B cell (primary cell): Measurements from ENCODE around the gene TCP1. TPM values are rescaled to one million over a fixed set of nuclear protein-coding genes. Genes with fewer than 3 reads are reported as not detected.
A peak's percentile ranks its signal among the peaks of the same experiment; 100 is the strongest.
"Not testable (repeated sequence)": the region's sequence is repeated elsewhere in the genome, so short reads cannot be mapped to it uniquely, and the experiment has no call there.

Experiments used
- ATAC-seq: fragments of 200-7000 bp; cut with Tn5 transposase; one replicate; pipeline ENCODE4 v1.10.0; 2021; ENCODE audit warnings: low read depth, mild to moderate bottlenecking, moderate number of reproducible peaks, moderate library complexity
- CTCF ChIA-PET: fragments of 350-600 bp; sonication (Branson Sonifier 250); formaldehyde crosslinking; loops from one replicate; lab custom pipeline; 2021; ENCODE audit warnings: antibody characterized with exemption, inconsistent platforms; lab: Charles Lee
- POLR2A ChIA-PET: fragments of 350-600 bp; sonication (Branson Sonifier 250); formaldehyde crosslinking; loops from one replicate; lab custom pipeline; 2021; ENCODE audit warnings: antibody characterized with exemption; lab: Charles Lee
- DNase-seq: peaks from one replicate; pipeline ENCODE4 v3.0.0; 2013
- H2AFZ ChIP-seq: 2 replicates; pipeline ENCODE4 v1.6.1; 2012; ENCODE audit warnings: mild to moderate bottlenecking, low read depth, low read length; ENCODE audit not compliant: insufficient read depth, poor library complexity, severe bottlenecking
- H3K27ac ChIP-seq, 2 donors: 1 replicate in 1 of 2; 2 replicates in 1 of 2; pipeline ENCODE4 v1.5.1; 2012 to 2013; ENCODE audit warnings: low read length in 2 of 2, mild to moderate bottlenecking in 2 of 2, moderate library complexity in 1 of 2
- H3K27me3 ChIP-seq, 4 experiments: fragments of 200-600 bp in 1 of 4; sonication (generic) in 1 of 4; replicated peaks in 1 of 4; 1 replicate in 2 of 4; 2 replicates in 2 of 4; pipeline versions ENCODE4 v1.6.1 to v1.7.0; 2013 to 2016; ENCODE audit warnings: low read length in 3 of 4, mild to moderate bottlenecking in 2 of 4, mixed read lengths in 1 of 4, moderate library complexity in 1 of 4; ENCODE audit not compliant: insufficient read depth in 4 of 4, control insufficient read depth in 3 of 4; ENCODE audit errors: control extremely low read depth in 1 of 4
- H3K36me3 ChIP-seq, 2 experiments: replicated peaks in 1 of 2; 1 replicate in 1 of 2; 2 replicates in 1 of 2; pipeline versions ENCODE4 v1.6.1 to v1.7.1; 2013; ENCODE audit warnings: low read length in 1 of 2; ENCODE audit not compliant: insufficient read depth in 2 of 2, control insufficient read depth in 1 of 2; ENCODE audit errors: control extremely low read depth in 1 of 2, extremely low read depth in 1 of 2
- H3K4me1 ChIP-seq, 2 donors: fragments of 200-600 bp in 1 of 2; sonication (generic) in 1 of 2; 1 replicate in 1 of 2; 2 replicates in 1 of 2; pipeline versions ENCODE4 v1.5.1 to v1.6.1; 2013 to 2017; ENCODE audit warnings: low read length in 2 of 2; ENCODE audit not compliant: control insufficient read depth in 2 of 2, insufficient read depth in 2 of 2
- H3K4me2 ChIP-seq: replicated peaks from 2 replicates; pipeline ENCODE3; 2012; ENCODE audit warnings: mild to moderate bottlenecking, low read depth, low read length; ENCODE audit not compliant: poor library complexity, severe bottlenecking
- H3K4me3 ChIP-seq, 5 experiments: fragments of 200-600 bp in 1 of 5; sonication (generic) in 1 of 5; 1 replicate in 3 of 5; 2 replicates in 2 of 5; pipeline versions ENCODE4 v1.5.1 to v1.7.0; 2011 to 2016; ENCODE audit warnings: low read length in 4 of 5, mild to moderate bottlenecking in 4 of 5, low read depth in 2 of 5, control low read depth in 1 of 5, moderate library complexity in 1 of 5; ENCODE audit not compliant: insufficient read depth in 1 of 5; ENCODE audit errors: control extremely low read depth in 1 of 5, extremely low read depth in 1 of 5
- H3K79me2 ChIP-seq: fragments of 200-600 bp; sonication (generic); one replicate; pipeline ENCODE4 v1.6.0; 2016; ENCODE audit warnings: low read length; ENCODE audit not compliant: control insufficient read depth, insufficient read depth
- H3K9ac ChIP-seq: fragments of 200-600 bp; sonication (generic); 2 replicates; pipeline ENCODE4 v1.6.1; 2017; ENCODE audit warnings: mild to moderate bottlenecking, low read length, moderate library complexity
- H3K9me3 ChIP-seq, 3 donors: one replicate each; pipeline versions ENCODE4 v1.6.1 to v1.7.1; 2013; ENCODE audit warnings: low read length in 2 of 3; ENCODE audit not compliant: control insufficient read depth in 2 of 3, insufficient read depth in 1 of 3; ENCODE audit errors: control extremely low read depth in 1 of 3
- H4K20me1 ChIP-seq: 2 replicates; pipeline ENCODE4 v1.6.0; 2012; ENCODE audit warnings: mild to moderate bottlenecking, low read length; ENCODE audit not compliant: insufficient read depth, control insufficient read depth, poor library complexity, severe bottlenecking
- H3K27ac Mint-ChIP-seq: one replicate; pipeline ENCODE4 v1.8.0; 2021; ENCODE audit warnings: mixed read lengths
- H3K27me3 Mint-ChIP-seq: one replicate; pipeline ENCODE4 v1.8.0; 2021; ENCODE audit warnings: mixed read lengths
- H3K4me1 Mint-ChIP-seq: one replicate; pipeline ENCODE4 v1.8.0; 2021; ENCODE audit warnings: mixed read lengths
- H3K4me3 Mint-ChIP-seq: one replicate; pipeline ENCODE4 v1.8.0; 2021; ENCODE audit warnings: mixed read lengths
- H3K9me3 Mint-ChIP-seq: one replicate; pipeline ENCODE4 v1.8.0; 2022; ENCODE audit warnings: mixed read lengths; ENCODE audit not compliant: insufficient read depth
- CTCF ChIP-seq: fragments of 200-600 bp; IDR thresholded peaks from one replicate; pipeline ENCODE4 v1.8.0; 2022; ENCODE audit warnings: antibody characterized with exemption, mild to moderate bottlenecking
- EZH2 ChIP-seq: IDR thresholded peaks from 2 replicates; pipeline ENCODE4 v1.6.1; 2012; ENCODE audit warnings: borderline replicate concordance, low read depth, mild to moderate bottlenecking, moderate library complexity, low read length; ENCODE audit not compliant: insufficient read depth, poor library complexity, severe bottlenecking
- WGBS: methylation state at CpG from one replicate; pipeline ENCODE4 v1.1.5; 2013; ENCODE audit warnings: missing lambda C conversion rate; ENCODE audit not compliant: insufficient coverage; 5-methylcytosine and 5-hydroxymethylcytosine counted together
- intact Hi-C: fragments of 100-400 bp; cut with micrococcal nuclease; formaldehyde crosslinking; loops from one replicate; pipeline ENCODE4 v1.10.0; 2022
- polyA plus RNA-seq: library from polyadenylated mRNA; depleted of rRNA; stranded (reverse); fragments of >200 nt; gene quantifications from 2 replicates; pipeline ENCODE4 v1.2.3, GENCODE V29; 2012
- total RNA-seq, 2 donors: library from RNA; stranded (reverse); fragments of 120-200 nt in 1 of 2; gene quantifications; 1 replicate in 1 of 2; 2 replicates in 1 of 2; pipeline versions ENCODE4 v1.2.3 to v1.2.4, GENCODE V29; 2013 to 2022

TCP1 gene
- total and polyA plus RNA-seq, 2 donors (not counting 1 experiment from before 2014, with no cell fraction given), result 63.8 to 137 TPM

DNA sequence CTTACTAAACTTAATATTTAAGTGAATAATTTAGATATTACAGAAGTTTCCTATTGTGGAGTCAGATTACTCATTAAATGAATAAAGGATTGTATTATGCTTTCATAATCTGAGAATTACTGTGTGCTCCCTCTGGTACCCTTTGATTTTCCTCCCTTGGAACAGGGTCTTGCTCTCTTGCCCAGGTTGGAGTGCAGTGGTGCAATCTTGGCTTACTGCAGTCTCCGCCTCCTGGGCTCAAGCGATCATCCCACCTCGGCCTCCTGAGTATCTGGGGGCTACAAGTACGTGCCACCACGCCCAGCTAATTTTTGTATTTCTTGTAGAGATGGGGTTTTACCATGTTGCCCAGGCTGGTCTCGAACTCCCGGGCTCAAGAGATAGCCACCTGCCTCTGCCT, 52.5 kb downstream of the TCP1 start:
- Histone ChIP-seq H2AFZ (no peak overlapping the region), H4K20me1 (peaks cover 66% of the 10 kb centered on the region), H3K27me3 (no peaks in the 10 kb centered on the region), H3K36me3 (peaks cover under 1 to 35% of the 10 kb centered on the region in 2 experiments), H3K4me3 (no peak overlapping the region), H3K9ac (no peak overlapping the region), H3K79me2 (peaks cover 96% of the 10 kb centered on the region), H3K4me1 (peaks cover 7 to 8% of the 10 kb centered on the region in 2 donors), H3K4me2 (no peak overlapping the region), H3K27ac (no peak overlapping the region), H3K9me3 (no peaks in the 10 kb centered on the region)
- H3K4me3 Mint-ChIP-seq, result no peak overlapping the region
- DNase-seq (no peak), ATAC-seq (no peak)
- no peak overlapping the region for H3K27ac Mint-ChIP-seq
- intact Hi-C loops, result no loop called here
- no peak for TF ChIP-seq CTCF
- TF ChIP-seq EZH2, result no peak
- no peaks in the 10 kb centered on the region for H3K9me3 Mint-ChIP-seq
- WGBS, result 90% methylated on average over 2 of the region's 7 CpGs
- H3K4me1 Mint-ChIP-seq, result peaks cover 33% of the 10 kb centered on the region
- ChIA-PET POLR2A (no interaction called here), CTCF (interaction anchor here (0.9 to 2.4 kb wide), 2 partner anchors 27 to 45 kb away, joined by 3 to 9 read pairs; no protein-coding TSS in a partner anchor)
- H3K27me3 Mint-ChIP-seq, result no peaks in the 10 kb centered on the region

DNA sequence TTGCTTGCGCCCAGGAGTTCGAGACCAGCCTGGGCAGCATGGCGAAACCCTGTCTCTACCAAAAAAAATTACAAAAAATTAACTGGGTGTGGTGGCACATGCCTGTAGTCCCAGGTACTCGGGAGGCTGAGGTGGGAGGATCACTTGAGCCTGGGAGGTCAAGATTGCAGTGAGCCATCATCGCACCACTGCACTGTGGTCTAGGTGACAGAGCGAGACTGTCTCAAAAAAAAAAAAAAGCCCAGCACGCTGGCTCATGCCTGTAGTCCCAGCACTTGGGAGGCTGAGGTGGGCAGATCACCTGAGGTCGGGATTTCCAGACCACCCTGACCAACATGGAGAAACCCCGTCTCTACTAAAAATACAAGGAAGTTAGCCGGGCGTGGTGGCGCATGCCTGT, 56.0 kb downstream of the TCP1 start:
- H2AFZ ChIP-seq, POLR2A ChIA-PET, H3K9me3 ChIP-seq, H3K27me3 ChIP-seq, H3K9ac ChIP-seq, H3K4me2 ChIP-seq, intact Hi-C loops, H3K4me3 Mint-ChIP-seq, H3K27me3 Mint-ChIP-seq, H3K27ac ChIP-seq, H3K9me3 Mint-ChIP-seq, ATAC-seq, H3K27ac Mint-ChIP-seq, CTCF ChIA-PET, H3K4me3 ChIP-seq, DNase-seq: not testable (repeated sequence)
- 75% methylated on average over 3 of the region's 12 CpGs for WGBS
- peaks cover 59% of the 10 kb centered on the region for H3K4me1 Mint-ChIP-seq
- Histone ChIP-seq H3K36me3 (peaks cover 6 to 17% of the 10 kb centered on the region in 2 experiments), H3K4me1 (peaks cover 39 to 42% of the 10 kb centered on the region in 2 donors), H3K79me2 (peaks cover 100% of the 10 kb centered on the region), H4K20me1 (peaks cover 81% of the 10 kb centered on the region)

GRCh38 chr6:159732550-159732949, 56.9 kb downstream of the TCP1 start:
- Histone ChIP-seq H3K79me2 (peaks cover 100% of the 10 kb centered on the region), H3K4me2 (peak overlapping the region; percentile 7), H4K20me1 (peaks cover 72% of the 10 kb centered on the region), H3K4me1 (peaks cover 40% of the 10 kb centered on the region in 2 donors)
- H3K4me1 Mint-ChIP-seq, result peaks cover 56% of the 10 kb centered on the region
- DNase-seq, H3K27me3 ChIP-seq, H2AFZ ChIP-seq, H3K27ac ChIP-seq, intact Hi-C loops, H3K36me3 ChIP-seq, H3K27me3 Mint-ChIP-seq, H3K27ac Mint-ChIP-seq, H3K4me3 ChIP-seq, H3K9ac ChIP-seq, POLR2A ChIA-PET, ATAC-seq, H3K9me3 ChIP-seq, H3K9me3 Mint-ChIP-seq: not testable (repeated sequence)
- CTCF ChIA-PET, result interaction anchor here (1.7 kb wide), 1 partner anchor 12 kb away, joined by 5 read pairs; no protein-coding TSS in a partner anchor
- 79% methylated on average over 3 of the region's 12 CpGs for WGBS
- H3K4me3 Mint-ChIP-seq, result peak overlapping the region; percentile 12
